Measurements from ENCODE around the gene CELF4. TPM values are rescaled to one million over a fixed set of nuclear protein-coding genes. Genes with fewer than 3 reads are reported as not detected.

The CELF4 gene
- total RNA-seq, 1 donor from 2014 or later = 2.3 TPM

DNA sequence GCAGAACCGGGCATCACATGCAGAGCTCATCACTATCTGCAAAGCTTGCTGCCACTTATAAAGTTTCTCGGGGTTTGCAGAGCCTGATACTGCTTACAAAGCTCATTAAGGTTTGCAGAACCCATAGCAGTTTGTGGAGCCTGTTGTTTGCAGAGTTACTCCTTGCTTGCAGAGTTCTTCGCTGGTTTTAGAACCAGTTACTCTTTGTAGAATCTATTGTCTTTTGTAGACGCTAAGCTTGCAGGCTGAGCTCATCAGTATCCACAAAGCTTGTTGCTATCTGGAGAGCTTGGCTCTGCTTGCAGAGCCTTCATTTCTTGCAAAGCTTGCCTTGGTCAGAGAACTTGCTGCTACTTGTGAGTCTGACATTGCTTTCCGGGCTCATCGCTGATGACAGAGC lies 106.9 kb downstream of the CELF4 start:
- H3K4me1 Mint-ChIP-seq = peaks cover 4% of the 10 kb centered on the region
- peaks cover 5% of the 10 kb centered on the region for H3K27me3 Mint-ChIP-seq (ENCODE audit: low read depth)
- TF ChIP-seq, protein P1, sequence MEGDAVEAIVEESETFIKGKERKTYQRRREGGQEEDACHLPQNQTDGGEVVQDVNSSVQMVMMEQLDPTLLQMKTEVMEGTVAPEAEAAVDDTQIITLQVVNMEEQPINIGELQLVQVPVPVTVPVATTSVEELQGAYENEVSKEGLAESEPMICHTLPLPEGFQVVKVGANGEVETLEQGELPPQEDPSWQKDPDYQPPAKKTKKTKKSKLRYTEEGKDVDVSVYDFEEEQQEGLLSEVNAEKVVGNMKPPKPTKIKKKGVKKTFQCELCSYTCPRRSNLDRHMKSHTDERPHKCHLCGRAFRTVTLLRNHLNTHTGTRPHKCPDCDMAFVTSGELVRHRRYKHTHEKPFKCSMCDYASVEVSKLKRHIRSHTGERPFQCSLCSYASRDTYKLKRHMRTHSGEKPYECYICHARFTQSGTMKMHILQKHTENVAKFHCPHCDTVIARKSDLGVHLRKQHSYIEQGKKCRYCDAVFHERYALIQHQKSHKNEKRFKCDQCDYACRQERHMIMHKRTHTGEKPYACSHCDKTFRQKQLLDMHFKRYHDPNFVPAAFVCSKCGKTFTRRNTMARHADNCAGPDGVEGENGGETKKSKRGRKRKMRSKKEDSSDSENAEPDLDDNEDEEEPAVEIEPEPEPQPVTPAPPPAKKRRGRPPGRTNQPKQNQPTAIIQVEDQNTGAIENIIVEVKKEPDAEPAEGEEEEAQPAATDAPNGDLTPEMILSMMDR (IDR thresholded peaks at IDR 0.05; ENCODE audit: unreplicated experiment) = no peak
- no peaks in the 10 kb centered on the region for H3K9me3 Mint-ChIP-seq
- no peak for DNase-seq (ENCODE audit: low spot score in 2 of 2, unreplicated experiment in 2 of 2)
- H3K27ac Mint-ChIP-seq = no peak overlapping the region
- no peak overlapping the region for H3K4me3 Mint-ChIP-seq
- no peaks in the 10 kb centered on the region for H3K36me3 Mint-ChIP-seq

DNA sequence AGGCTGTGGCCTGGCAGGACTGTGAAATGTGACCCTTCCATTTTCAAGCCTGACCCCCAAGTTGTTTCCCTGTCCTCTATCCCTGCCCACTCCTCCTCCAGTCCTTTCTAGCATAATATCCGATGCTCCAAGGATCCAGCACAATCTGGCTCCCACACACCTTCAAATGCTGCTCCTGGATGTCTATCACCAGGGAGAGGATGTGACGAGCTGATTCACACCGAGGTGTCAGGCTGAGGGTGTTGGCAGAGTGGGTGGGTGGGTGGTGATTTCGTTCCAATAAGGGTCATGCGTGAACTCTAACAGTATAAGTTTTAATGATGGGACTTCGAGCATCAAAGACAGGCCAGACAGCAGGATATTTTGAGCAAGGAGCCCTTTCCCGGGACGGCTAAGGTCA lies 107.8 kb downstream of the CELF4 start:
- DNase-seq (ENCODE audit: low spot score in 2 of 2, unreplicated experiment in 2 of 2) = no peak
- no peaks in the 10 kb centered on the region for H3K9me3 Mint-ChIP-seq
- no peak overlapping the region for H3K4me3 Mint-ChIP-seq
- TF ChIP-seq, protein P1 (IDR thresholded peaks at IDR 0.05; ENCODE audit: unreplicated experiment) = no peak
- peaks cover 13% of the 10 kb centered on the region for H3K4me1 Mint-ChIP-seq
- peaks cover 5% of the 10 kb centered on the region for H3K27me3 Mint-ChIP-seq (ENCODE audit: low read depth)
- H3K36me3 Mint-ChIP-seq = no peaks in the 10 kb centered on the region
- no peak overlapping the region for H3K27ac Mint-ChIP-seq

DNA sequence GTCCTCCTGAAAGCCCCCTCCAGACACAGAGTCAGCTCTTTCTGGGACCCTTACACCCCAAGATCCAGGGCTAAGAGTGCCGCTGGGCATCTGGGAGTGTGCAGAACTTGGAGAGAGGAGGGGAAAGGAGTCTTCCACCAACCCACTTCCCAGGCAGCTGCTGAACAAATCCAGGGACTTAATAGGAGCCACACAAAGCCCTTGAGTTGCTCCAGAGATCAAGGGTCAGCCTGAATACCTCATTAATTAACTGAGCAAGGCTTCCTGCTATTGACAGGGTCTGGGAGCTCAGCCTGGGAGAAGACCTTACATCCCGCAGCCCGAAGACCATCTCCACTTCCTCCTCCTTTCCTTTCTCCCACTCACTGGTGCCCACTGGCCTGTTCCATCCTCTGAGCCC lies 108.3 kb downstream of the CELF4 start:
- peaks cover 5% of the 10 kb centered on the region for H3K27me3 Mint-ChIP-seq (ENCODE audit: low read depth)
- H3K4me3 Mint-ChIP-seq = no peak overlapping the region
- DNase-seq (ENCODE audit: low spot score in 2 of 2, unreplicated experiment in 2 of 2) = no peak
- H3K36me3 Mint-ChIP-seq = no peaks in the 10 kb centered on the region
- TF ChIP-seq, protein P1 (IDR thresholded peaks at IDR 0.05; ENCODE audit: unreplicated experiment) = no peak
- peaks cover 17% of the 10 kb centered on the region for H3K4me1 Mint-ChIP-seq
- no peak overlapping the region for H3K27ac Mint-ChIP-seq
- H3K9me3 Mint-ChIP-seq = no peaks in the 10 kb centered on the region

DNA sequence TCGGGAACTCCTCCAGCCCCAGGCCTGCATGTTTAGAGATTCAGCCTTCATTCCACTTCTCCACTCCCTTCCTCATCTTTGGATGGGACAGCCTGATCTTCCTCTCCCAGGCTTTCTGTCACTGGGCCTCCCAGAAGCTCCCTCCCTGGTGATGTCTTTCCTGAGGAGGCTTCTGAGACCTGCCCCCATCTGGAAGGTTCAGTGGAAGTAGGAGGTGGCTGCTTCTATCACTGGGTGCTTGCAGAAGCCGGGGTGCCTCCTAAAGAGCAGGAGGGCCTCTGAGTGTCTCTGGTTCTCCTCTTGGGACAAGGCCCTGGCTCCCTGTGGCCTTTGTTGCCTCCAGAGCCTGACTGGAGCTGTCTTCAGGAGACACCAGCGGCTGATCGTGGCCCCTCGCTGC lies 108.7 kb downstream of the CELF4 start:
- H3K27ac Mint-ChIP-seq = no peak overlapping the region
- TF ChIP-seq, protein P1 (IDR thresholded peaks at IDR 0.05; ENCODE audit: unreplicated experiment) = no peak
- peaks cover 5% of the 10 kb centered on the region for H3K27me3 Mint-ChIP-seq (ENCODE audit: low read depth)
- H3K36me3 Mint-ChIP-seq = no peaks in the 10 kb centered on the region
- no peaks in the 10 kb centered on the region for H3K9me3 Mint-ChIP-seq
- peaks cover 21% of the 10 kb centered on the region for H3K4me1 Mint-ChIP-seq
- no peak overlapping the region for H3K4me3 Mint-ChIP-seq
- no peak for DNase-seq (ENCODE audit: low spot score in 2 of 2, unreplicated experiment in 2 of 2)

DNA sequence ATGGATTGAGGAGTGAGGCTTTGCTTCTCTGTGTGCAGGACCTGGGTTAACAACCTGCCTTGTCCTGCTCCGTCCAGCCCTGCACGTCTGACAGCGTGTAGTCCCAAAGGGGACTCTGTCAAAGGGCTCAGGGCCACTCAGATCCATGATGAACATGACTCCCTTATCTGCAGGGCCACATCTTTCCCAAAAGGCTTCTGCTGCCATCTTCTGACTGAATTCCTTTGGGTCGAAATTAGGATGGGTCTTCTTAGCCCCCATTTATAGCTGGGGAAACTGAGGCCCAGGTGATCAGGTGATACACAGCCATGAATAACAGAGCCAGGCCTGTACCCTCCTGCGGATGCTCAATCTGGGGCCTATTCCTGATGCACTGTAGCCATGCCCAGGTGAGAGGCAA lies 109.2 kb downstream of the CELF4 start:
- no peak for DNase-seq (ENCODE audit: low spot score in 2 of 2, unreplicated experiment in 2 of 2)
- Mint-ChIP-seq H3K4me3 (no peak overlapping the region), H3K27ac (no peak overlapping the region), H3K36me3 (no peaks in the 10 kb centered on the region), H3K27me3 (ENCODE audit: low read depth) (peaks cover 5% of the 10 kb centered on the region), H3K4me1 (peaks cover 21% of the 10 kb centered on the region), H3K9me3 (no peaks in the 10 kb centered on the region)
- TF ChIP-seq, protein P1 (IDR thresholded peaks at IDR 0.05; ENCODE audit: unreplicated experiment) = no peak

DNA sequence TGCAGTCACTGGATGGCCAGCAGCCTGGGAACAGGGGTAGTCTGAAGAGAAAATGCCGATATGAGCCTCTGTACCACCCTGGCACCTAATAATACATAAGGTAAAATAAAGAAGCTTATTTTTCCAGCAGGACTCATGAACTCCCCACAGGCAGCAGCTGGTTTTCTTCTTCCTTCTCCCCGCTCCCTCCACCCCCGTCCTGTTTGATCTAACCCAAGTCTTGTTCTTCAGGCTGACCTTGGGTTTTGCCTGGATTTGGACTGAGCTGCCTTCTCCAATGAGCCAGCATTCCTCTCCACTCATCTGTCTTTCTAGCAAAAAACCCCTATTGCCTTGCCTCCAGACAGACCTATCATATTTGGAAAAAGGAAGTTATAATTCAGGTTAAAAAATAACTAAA lies 111.8 kb downstream of the CELF4 start:
- H3K36me3 Mint-ChIP-seq = no peaks in the 10 kb centered on the region
- H3K27ac Mint-ChIP-seq = peak overlapping the region; percentile 94
- no peaks in the 10 kb centered on the region for H3K27me3 Mint-ChIP-seq (ENCODE audit: low read depth)

More for the DNA sequence above, 111.8 kb downstream of the CELF4 start:
- Mint-ChIP-seq H3K9me3 (no peaks in the 10 kb centered on the region), H3K4me1 (peaks cover 46% of the 10 kb centered on the region), H3K4me3 (no peak overlapping the region)
- TF ChIP-seq, protein P1 (IDR thresholded peaks at IDR 0.05; ENCODE audit: unreplicated experiment) = no peak
- DNase-seq (ENCODE audit: low spot score in 2 of 2, unreplicated experiment in 2 of 2) = no peak

Data from mesothelial cell of epicardium (in vitro differentiated cells).